ENCODE data around the gene ADGRB3. TPM values are rescaled to one million over a fixed set of nuclear protein-coding genes. Genes with fewer than 3 reads are reported as not detected.

The ADGRB3 gene
- total RNA-seq (2022; extraction: Qiagen RNA extraction; ENCODE audit: low read depth) = not detected in 5 replicates

DNA sequence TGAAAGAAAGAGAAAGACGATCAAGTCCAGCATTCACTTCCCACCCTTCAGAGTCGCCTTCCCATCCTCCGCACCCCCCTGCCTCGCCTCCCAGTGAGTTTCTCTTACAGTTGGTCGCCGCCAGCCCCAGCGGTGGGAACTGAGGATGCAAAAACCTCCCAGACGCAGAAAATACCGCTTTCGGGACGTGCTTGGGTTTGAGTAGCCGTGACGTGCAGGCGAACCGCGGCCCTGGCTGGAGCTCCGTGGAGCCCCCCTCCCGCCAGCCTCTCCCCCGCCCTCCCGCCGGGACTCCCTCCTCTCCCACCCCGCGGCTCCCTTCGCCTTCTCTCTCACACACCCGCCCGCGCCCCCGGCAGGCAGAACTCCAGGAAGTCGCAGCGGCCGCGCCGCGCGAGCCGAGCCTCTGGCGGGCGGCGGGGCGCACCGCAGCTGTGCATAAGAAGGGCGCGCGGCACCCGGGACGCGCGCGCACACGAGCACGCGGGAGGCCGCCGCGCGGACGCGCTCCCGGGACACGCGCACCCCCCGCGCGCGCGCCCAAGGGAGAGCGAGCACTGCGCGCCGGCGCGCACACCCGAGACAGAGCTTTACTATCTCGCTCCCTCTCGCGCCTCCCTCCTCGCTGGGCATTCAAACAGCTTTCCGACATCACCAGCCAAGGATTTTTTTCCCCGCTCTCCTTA, at the start of gene ADGRB3:
ADGRB3 (plus strand) TSS at position 557 of the 686 bp plus-strand sequence. CDS start 3,394 bp downstream, outside the sequence.

